ENCODE data around the gene BEX3.

BEX3 gene

DNA sequence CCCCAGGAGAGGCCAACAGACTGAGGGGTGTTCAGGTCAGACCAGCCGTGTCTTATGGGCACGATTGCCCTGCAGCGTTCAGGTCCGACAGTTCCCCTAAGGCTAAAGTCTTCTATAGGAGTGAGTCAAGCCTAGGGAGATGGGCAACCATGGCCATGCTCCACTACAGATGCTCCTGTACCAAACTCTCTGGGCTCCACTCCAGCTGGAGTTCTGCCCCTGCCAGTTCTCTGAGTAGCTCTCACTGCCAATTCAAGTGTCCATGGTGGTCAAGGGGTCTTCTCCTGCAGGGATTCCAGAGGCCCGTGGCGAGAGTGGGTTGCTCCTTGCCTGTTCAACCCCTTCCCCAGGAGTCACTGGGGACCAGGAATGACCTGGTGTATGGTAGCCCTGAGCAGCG is 38.2 kb downstream of the BEX3 start:
- H3K27ac ChIP-seq (ENCODE audit: low read depth, low read length, poor library complexity, severe bottlenecking): no peak overlapping the region

DNA sequence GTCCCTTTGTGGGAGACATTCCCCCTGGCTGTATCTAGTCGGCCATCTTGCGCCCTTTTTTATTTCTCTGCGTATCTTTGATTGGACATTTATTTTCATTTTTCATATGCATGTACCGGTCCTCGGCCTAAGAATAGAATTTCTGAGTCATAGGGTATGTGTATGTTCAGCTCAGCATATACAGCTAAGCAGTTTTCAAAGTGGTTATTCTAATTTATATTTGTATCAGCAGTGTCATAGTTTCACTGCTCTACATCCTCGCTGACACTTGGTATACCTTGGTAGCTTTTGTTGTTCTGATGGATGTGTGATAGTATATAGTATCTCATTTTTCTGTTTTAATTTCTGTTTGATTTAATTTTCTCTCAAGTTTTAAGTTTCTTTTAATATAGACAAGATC is 38.7 kb downstream of the BEX3 start:
- no peaks in the 10 kb centered on the region for H3K36me3 ChIP-seq (ENCODE audit: insufficient read depth, low read length)
- H3K9me3 ChIP-seq (ENCODE audit: low read length): no peaks in the 10 kb centered on the region
- H3K9ac ChIP-seq (ENCODE audit: low read length): no peak overlapping the region
- no peaks in the 10 kb centered on the region for H3K79me2 ChIP-seq (ENCODE audit: insufficient read depth, low read length)
- H3K4me2 ChIP-seq (ENCODE audit: low read length): no peak overlapping the region
- no peaks in the 10 kb centered on the region for H4K20me1 ChIP-seq (ENCODE audit: insufficient read depth, low read length)
- H3K4me3 ChIP-seq (ENCODE audit: low read depth, low read length, poor library complexity, severe bottlenecking): no peak overlapping the region
- H3K27ac ChIP-seq (ENCODE audit: low read depth, low read length, poor library complexity, severe bottlenecking): no peak overlapping the region
- no peaks in the 10 kb centered on the region for H3K27me3 ChIP-seq (ENCODE audit: insufficient read depth, low read length)
- no peaks in the 10 kb centered on the region for H3K4me1 ChIP-seq (ENCODE audit: insufficient read depth, low read length, severe bottlenecking)
- no peaks in the 10 kb centered on the region for H3K9me2 ChIP-seq (ENCODE audit: low read depth, low read length)
- no peak for TF ChIP-seq EZH2 (IDR thresholded peaks at IDR 0.05; ENCODE audit: borderline replicate concordance, low read length)
- TF ChIP-seq, protein P1, sequence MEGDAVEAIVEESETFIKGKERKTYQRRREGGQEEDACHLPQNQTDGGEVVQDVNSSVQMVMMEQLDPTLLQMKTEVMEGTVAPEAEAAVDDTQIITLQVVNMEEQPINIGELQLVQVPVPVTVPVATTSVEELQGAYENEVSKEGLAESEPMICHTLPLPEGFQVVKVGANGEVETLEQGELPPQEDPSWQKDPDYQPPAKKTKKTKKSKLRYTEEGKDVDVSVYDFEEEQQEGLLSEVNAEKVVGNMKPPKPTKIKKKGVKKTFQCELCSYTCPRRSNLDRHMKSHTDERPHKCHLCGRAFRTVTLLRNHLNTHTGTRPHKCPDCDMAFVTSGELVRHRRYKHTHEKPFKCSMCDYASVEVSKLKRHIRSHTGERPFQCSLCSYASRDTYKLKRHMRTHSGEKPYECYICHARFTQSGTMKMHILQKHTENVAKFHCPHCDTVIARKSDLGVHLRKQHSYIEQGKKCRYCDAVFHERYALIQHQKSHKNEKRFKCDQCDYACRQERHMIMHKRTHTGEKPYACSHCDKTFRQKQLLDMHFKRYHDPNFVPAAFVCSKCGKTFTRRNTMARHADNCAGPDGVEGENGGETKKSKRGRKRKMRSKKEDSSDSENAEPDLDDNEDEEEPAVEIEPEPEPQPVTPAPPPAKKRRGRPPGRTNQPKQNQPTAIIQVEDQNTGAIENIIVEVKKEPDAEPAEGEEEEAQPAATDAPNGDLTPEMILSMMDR (IDR thresholded peaks at IDR 0.05; ENCODE audit: low read length): no peak
- H2AFZ ChIP-seq (ENCODE audit: low read length): no peak overlapping the region
- H3F3A ChIP-seq (ENCODE audit: insufficient read depth, low read length): no peaks in the 10 kb centered on the region

More for the DNA sequence above, 38.2 kb downstream of the BEX3 start:
- Histone ChIP-seq H3K4me3 (ENCODE audit: low read depth, low read length, poor library complexity, severe bottlenecking) (no peak overlapping the region), H3K9me3 (ENCODE audit: low read length) (no peaks in the 10 kb centered on the region), H3K4me2 (ENCODE audit: low read length) (no peak overlapping the region), H2AFZ (ENCODE audit: low read length) (no peak overlapping the region), H3K9me2 (ENCODE audit: low read depth, low read length) (no peaks in the 10 kb centered on the region), H3K79me2 (ENCODE audit: insufficient read depth, low read length) (no peaks in the 10 kb centered on the region), H4K20me1 (ENCODE audit: insufficient read depth, low read length) (no peaks in the 10 kb centered on the region), H3K4me1 (ENCODE audit: insufficient read depth, low read length, severe bottlenecking) (no peaks in the 10 kb centered on the region), H3K27me3 (ENCODE audit: insufficient read depth, low read length) (no peaks in the 10 kb centered on the region), H3F3A (ENCODE audit: insufficient read depth, low read length) (no peaks in the 10 kb centered on the region), H3K9ac (ENCODE audit: low read length) (no peak overlapping the region), H3K36me3 (ENCODE audit: insufficient read depth, low read length) (no peaks in the 10 kb centered on the region)
- TF ChIP-seq EZH2 (IDR thresholded peaks at IDR 0.05; ENCODE audit: borderline replicate concordance, low read length): no peak

DNA sequence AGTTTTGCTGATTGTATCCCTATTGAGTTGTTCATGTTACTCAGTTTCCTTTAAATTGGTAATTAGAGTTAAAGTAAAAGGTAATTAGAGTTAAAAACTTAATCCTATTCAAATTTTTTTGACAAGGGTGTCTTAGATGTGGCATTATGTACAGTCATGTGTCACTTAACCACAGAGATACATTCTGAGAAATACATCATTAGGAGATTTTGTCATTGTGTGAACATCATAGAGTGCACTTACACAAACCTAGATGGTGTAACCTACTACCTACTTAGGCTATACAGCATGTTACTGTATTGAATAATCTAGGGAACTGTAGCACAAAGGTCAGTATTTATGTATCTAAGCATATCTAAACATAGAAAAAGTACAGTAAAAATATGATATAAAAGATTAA is 39.2 kb downstream of the BEX3 start:
- H2AFZ ChIP-seq (ENCODE audit: low read length): no peak overlapping the region
- H3K4me3 ChIP-seq (ENCODE audit: low read depth, low read length, poor library complexity, severe bottlenecking): no peak overlapping the region
- no peak overlapping the region for H3K9ac ChIP-seq (ENCODE audit: low read length)
- H3K4me1 ChIP-seq (ENCODE audit: insufficient read depth, low read length, severe bottlenecking): no peaks in the 10 kb centered on the region
- no peaks in the 10 kb centered on the region for H3F3A ChIP-seq (ENCODE audit: insufficient read depth, low read length)
- no peaks in the 10 kb centered on the region for H4K20me1 ChIP-seq (ENCODE audit: insufficient read depth, low read length)
- H3K27me3 ChIP-seq (ENCODE audit: insufficient read depth, low read length): no peaks in the 10 kb centered on the region
- no peaks in the 10 kb centered on the region for H3K9me2 ChIP-seq (ENCODE audit: low read depth, low read length)
- H3K79me2 ChIP-seq (ENCODE audit: insufficient read depth, low read length): no peaks in the 10 kb centered on the region
- no peak overlapping the region for H3K4me2 ChIP-seq (ENCODE audit: low read length)
- no peaks in the 10 kb centered on the region for H3K9me3 ChIP-seq (ENCODE audit: low read length)
- H3K36me3 ChIP-seq (ENCODE audit: insufficient read depth, low read length): no peaks in the 10 kb centered on the region
- no peak overlapping the region for H3K27ac ChIP-seq (ENCODE audit: low read depth, low read length, poor library complexity, severe bottlenecking)
- no peak for TF ChIP-seq EZH2 (IDR thresholded peaks at IDR 0.05; ENCODE audit: borderline replicate concordance, low read length)
- TF ChIP-seq, protein P1 (IDR thresholded peaks at IDR 0.05; ENCODE audit: low read length): no peak

DNA sequence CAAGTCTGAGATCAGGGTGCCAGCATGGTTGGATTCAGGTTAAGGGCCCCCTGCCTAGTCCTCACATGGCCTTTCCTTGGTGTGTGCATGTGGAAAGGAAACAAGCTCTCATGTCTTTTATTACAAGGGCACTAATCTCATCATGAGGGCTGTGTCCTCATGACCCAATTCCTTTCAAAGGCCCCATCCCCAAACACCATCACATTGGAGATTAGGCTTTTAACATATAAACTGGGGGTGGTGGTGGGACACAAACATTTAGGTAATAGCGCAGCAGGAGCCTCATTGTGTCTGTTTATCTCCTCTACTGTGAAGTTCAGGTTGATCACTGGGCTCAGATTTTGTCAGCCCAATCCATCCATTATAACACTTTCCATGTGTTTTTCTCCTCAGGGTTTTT is 41.0 kb downstream of the BEX3 start:
- no peaks in the 10 kb centered on the region for H3K36me3 ChIP-seq (ENCODE audit: insufficient read depth, low read length)
- H3F3A ChIP-seq (ENCODE audit: insufficient read depth, low read length): no peaks in the 10 kb centered on the region
- no peaks in the 10 kb centered on the region for H3K9me2 ChIP-seq (ENCODE audit: low read depth, low read length)
- no peaks in the 10 kb centered on the region for H3K4me1 ChIP-seq (ENCODE audit: insufficient read depth, low read length, severe bottlenecking)
- H3K4me2 ChIP-seq (ENCODE audit: low read length): no peak overlapping the region
- TF ChIP-seq EZH2 (IDR thresholded peaks at IDR 0.05; ENCODE audit: borderline replicate concordance, low read length): no peak
- TF ChIP-seq, protein P1 (IDR thresholded peaks at IDR 0.05; ENCODE audit: low read length): no peak
- no peaks in the 10 kb centered on the region for H3K9me3 ChIP-seq (ENCODE audit: low read length)
- no peak overlapping the region for H2AFZ ChIP-seq (ENCODE audit: low read length)
- no peaks in the 10 kb centered on the region for H3K79me2 ChIP-seq (ENCODE audit: insufficient read depth, low read length)
- no peak overlapping the region for H3K27ac ChIP-seq (ENCODE audit: low read depth, low read length, poor library complexity, severe bottlenecking)
- no peaks in the 10 kb centered on the region for H4K20me1 ChIP-seq (ENCODE audit: insufficient read depth, low read length)
- no peak overlapping the region for H3K9ac ChIP-seq (ENCODE audit: low read length)
- no peak overlapping the region for H3K4me3 ChIP-seq (ENCODE audit: low read depth, low read length, poor library complexity, severe bottlenecking)
- no peaks in the 10 kb centered on the region for H3K27me3 ChIP-seq (ENCODE audit: insufficient read depth, low read length)
